ENCODE measurements around the gene LRMDA. TPM values are rescaled to one million over a fixed set of nuclear protein-coding genes. Genes with fewer than 3 reads are reported as not detected.
"Not testable (repeated sequence)": the region's sequence is repeated elsewhere in the genome, so short reads cannot be mapped to it uniquely, and the experiment has no call there.

Gene LRMDA
- total and polyA plus RNA-seq, 2 donors (not counting 1 experiment from before 2014, with no cell fraction given): 0.12 TPM; not detected in 1

DNA sequence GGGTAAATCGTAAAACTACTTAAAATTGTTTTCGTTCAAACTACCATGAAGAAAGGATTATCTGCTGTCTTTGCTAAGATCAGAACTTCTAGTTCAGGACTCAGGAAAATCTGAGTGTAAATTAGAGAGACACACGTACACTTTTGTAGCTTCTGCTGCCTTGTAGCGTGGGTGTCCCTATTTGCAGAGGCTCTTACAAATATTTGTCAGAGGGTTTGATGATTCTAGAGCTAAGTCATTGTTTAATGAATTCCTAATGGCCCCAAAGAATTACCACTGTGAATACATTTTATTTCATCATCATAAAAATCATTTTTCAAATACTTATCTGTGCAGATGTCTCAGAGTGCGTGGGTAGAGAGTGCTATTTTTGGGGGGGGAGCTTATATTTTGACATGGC is 314.9 kb downstream of the LRMDA start:
- Histone ChIP-seq H3K4me3 (ENCODE audit: control extremely low read depth in 1 of 5, extremely low read depth in 1 of 5, insufficient read depth in 1 of 5, low read depth in 2 of 5, low read length in 4 of 5) (no peak overlapping the region), H3K27me3 (replicated peaks in 1 of 4; ENCODE audit: control extremely low read depth in 1 of 4, control insufficient read depth in 3 of 4, insufficient read depth in 4 of 4, low read length in 3 of 4) (no peaks in the 10 kb centered on the region), H3K79me2 (ENCODE audit: control insufficient read depth, insufficient read depth, low read length) (no peaks in the 10 kb centered on the region), H4K20me1 (ENCODE audit: control insufficient read depth, insufficient read depth, low read length, poor library complexity, severe bottlenecking) (no peaks in the 10 kb centered on the region), H2AFZ (ENCODE audit: insufficient read depth, low read depth, low read length, poor library complexity, severe bottlenecking) (no peak overlapping the region), H3K27ac (ENCODE audit: low read length in 2 of 2) (no peak overlapping the region), H3K4me2 (replicated peaks; ENCODE audit: low read depth, low read length, poor library complexity, severe bottlenecking) (no peak overlapping the region), H3K9me3 (ENCODE audit: control extremely low read depth in 1 of 3, control insufficient read depth in 2 of 3, insufficient read depth in 1 of 3, low read length in 2 of 3) (no peaks in the 10 kb centered on the region), H3K9ac (ENCODE audit: low read length) (no peak overlapping the region), H3K4me1 (ENCODE audit: control insufficient read depth in 2 of 2, insufficient read depth in 2 of 2, low read length in 2 of 2) (no peaks in the 10 kb centered on the region), H3K36me3 (replicated peaks in 1 of 2; ENCODE audit: control extremely low read depth in 1 of 2, control insufficient read depth in 1 of 2, extremely low read depth in 1 of 2, insufficient read depth in 2 of 2, low read length in 1 of 2) (no peaks in the 10 kb centered on the region)
- WGBS (ENCODE audit: insufficient coverage): 96% methylated on average over 4 of the region's 5 CpGs
- ChIA-PET POLR2A (no interaction called here), CTCF (no interaction called here)
- H3K4me3 Mint-ChIP-seq: no peak overlapping the region
- H3K9me3 Mint-ChIP-seq (ENCODE audit: insufficient read depth): no peaks in the 10 kb centered on the region
- no peaks in the 10 kb centered on the region for H3K4me1 Mint-ChIP-seq
- no peak for TF ChIP-seq EZH2 (IDR thresholded peaks at IDR 0.05; ENCODE audit: borderline replicate concordance, insufficient read depth, low read depth, low read length, poor library complexity, severe bottlenecking)
- TF ChIP-seq, protein P1, sequence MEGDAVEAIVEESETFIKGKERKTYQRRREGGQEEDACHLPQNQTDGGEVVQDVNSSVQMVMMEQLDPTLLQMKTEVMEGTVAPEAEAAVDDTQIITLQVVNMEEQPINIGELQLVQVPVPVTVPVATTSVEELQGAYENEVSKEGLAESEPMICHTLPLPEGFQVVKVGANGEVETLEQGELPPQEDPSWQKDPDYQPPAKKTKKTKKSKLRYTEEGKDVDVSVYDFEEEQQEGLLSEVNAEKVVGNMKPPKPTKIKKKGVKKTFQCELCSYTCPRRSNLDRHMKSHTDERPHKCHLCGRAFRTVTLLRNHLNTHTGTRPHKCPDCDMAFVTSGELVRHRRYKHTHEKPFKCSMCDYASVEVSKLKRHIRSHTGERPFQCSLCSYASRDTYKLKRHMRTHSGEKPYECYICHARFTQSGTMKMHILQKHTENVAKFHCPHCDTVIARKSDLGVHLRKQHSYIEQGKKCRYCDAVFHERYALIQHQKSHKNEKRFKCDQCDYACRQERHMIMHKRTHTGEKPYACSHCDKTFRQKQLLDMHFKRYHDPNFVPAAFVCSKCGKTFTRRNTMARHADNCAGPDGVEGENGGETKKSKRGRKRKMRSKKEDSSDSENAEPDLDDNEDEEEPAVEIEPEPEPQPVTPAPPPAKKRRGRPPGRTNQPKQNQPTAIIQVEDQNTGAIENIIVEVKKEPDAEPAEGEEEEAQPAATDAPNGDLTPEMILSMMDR (IDR thresholded peaks at IDR 0.05): no peak
- H3K27me3 Mint-ChIP-seq: no peaks in the 10 kb centered on the region
- ATAC-seq (ENCODE audit: low read depth): no peak
- DNase-seq: no peak
- intact Hi-C loops (cut with micrococcal nuclease): no loop called here
- no peak overlapping the region for H3K27ac Mint-ChIP-seq

DNA sequence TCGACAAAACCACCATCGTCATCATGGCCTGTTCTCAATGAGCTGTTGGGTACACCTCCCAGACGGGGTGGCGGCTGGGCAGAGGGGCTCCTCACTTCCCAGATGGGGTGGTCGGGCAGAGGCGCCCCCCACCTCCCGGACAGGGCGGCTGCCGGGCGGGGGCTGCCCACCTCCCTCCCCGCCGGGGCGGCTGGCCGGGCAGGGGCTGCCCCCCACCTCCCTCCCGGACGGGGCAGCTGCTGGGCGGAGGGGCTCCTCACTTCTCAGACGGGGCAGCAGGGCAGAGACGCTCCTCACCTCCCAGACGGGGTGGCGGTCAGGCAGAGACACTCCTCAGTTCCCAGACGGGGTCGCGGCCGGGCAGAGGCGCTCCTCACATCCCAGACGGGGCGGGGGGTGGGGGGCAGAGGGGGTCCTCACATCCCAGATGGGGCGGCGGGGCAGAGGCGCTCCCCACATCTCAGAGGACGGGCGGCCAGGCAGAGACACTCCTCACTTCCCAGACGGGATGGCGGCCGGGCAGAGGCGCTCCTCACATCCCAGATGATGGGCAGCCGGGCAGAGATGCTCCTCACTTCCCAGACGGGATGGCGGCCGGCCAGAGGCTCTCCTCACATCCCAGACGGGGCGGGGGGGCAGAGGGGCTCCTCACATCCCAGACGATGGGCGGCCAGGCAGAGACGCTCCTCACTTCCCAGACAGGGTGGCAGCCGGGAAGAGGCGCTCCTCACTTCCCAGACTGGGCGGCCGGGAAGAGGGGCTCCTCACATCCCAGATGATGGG is 318.9 kb downstream of the LRMDA start:
- H3K27ac Mint-ChIP-seq; H4K20me1 ChIP-seq (ENCODE audit: control insufficient read depth, insufficient read depth, low read length, poor library complexity, severe bottlenecking); H3K27me3 Mint-ChIP-seq; H3K9ac ChIP-seq (ENCODE audit: low read length); H3K4me3 Mint-ChIP-seq; ATAC-seq (ENCODE audit: low read depth); H3K4me1 Mint-ChIP-seq; H3K4me2 ChIP-seq (replicated peaks; ENCODE audit: low read depth, low read length, poor library complexity, severe bottlenecking); H3K9me3 Mint-ChIP-seq (ENCODE audit: insufficient read depth); H3K27ac ChIP-seq (ENCODE audit: low read length in 2 of 2); H3K4me1 ChIP-seq (ENCODE audit: control insufficient read depth in 2 of 2, insufficient read depth in 2 of 2, low read length in 2 of 2); H3K79me2 ChIP-seq (ENCODE audit: control insufficient read depth, insufficient read depth, low read length); H2AFZ ChIP-seq (ENCODE audit: insufficient read depth, low read depth, low read length, poor library complexity, severe bottlenecking); H3K27me3 ChIP-seq (replicated peaks in 1 of 4; ENCODE audit: control extremely low read depth in 1 of 4, control insufficient read depth in 3 of 4, insufficient read depth in 4 of 4, low read length in 3 of 4); H3K4me3 ChIP-seq (ENCODE audit: control extremely low read depth in 1 of 5, extremely low read depth in 1 of 5, insufficient read depth in 1 of 5, low read depth in 2 of 5, low read length in 4 of 5); CTCF ChIA-PET; intact Hi-C loops (cut with micrococcal nuclease); DNase-seq; H3K36me3 ChIP-seq (replicated peaks in 1 of 2; ENCODE audit: control extremely low read depth in 1 of 2, control insufficient read depth in 1 of 2, extremely low read depth in 1 of 2, insufficient read depth in 2 of 2, low read length in 1 of 2); H3K9me3 ChIP-seq (ENCODE audit: control extremely low read depth in 1 of 3, control insufficient read depth in 2 of 3, insufficient read depth in 1 of 3, low read length in 2 of 3); POLR2A ChIA-PET: not testable (repeated sequence)
- WGBS (ENCODE audit: insufficient coverage): 97% methylated on average over 40 of the region's 50 CpGs
